Endothelial cell of umbilical vein (primary cell): ENCODE measurements around the gene PSMG2.

Source experiments
- POLR2A ChIP-seq: IDR thresholded peaks from 2 replicates; pipeline ENCODE4 v1.6.1; 2012; ENCODE audit warnings: low read depth, mild to moderate bottlenecking, control low read depth, low read length
- TF ChIP-seq, protein P1 (sequence below), 2 donors: IDR thresholded peaks; 1 replicate in 1 of 2; 2 replicates in 1 of 2; pipeline ENCODE4 v1.5.1; 2011; ENCODE audit warnings: low read length in 2 of 2, mild to moderate bottlenecking in 2 of 2, moderate library complexity in 2 of 2, control low read depth in 1 of 2, inconsistent platforms in 1 of 2, low read depth in 1 of 2; ENCODE audit not compliant: insufficient read depth in 1 of 2; ENCODE audit errors: extremely low read depth in 1 of 2
- TF ChIP-seq, protein P2 (sequence below): IDR thresholded peaks from 2 replicates; pipeline ENCODE4 v1.6.1; 2011; ENCODE audit not compliant: insufficient read depth, insufficient read length

DNA sequence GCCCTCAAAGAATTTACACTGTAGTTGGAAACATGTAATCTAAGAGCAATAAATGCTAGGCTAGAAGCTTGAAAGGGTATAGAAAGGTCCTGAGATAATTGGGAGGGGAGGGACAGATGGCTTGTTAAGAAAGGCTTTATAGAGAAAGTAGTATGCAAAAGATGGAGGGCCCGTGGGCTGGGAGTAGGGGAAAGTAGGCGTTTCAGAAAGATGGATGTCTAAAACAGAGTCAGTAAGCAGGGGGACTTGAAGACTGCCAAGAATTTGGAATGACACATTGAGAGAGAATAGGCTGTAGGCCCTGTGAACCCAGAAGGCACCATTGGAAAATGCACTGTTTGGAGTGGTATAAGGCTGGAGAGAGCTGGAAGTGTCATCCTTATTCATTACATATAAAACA lies 822 bp downstream of the PSMG2 start:
- TF ChIP-seq, protein P1, sequence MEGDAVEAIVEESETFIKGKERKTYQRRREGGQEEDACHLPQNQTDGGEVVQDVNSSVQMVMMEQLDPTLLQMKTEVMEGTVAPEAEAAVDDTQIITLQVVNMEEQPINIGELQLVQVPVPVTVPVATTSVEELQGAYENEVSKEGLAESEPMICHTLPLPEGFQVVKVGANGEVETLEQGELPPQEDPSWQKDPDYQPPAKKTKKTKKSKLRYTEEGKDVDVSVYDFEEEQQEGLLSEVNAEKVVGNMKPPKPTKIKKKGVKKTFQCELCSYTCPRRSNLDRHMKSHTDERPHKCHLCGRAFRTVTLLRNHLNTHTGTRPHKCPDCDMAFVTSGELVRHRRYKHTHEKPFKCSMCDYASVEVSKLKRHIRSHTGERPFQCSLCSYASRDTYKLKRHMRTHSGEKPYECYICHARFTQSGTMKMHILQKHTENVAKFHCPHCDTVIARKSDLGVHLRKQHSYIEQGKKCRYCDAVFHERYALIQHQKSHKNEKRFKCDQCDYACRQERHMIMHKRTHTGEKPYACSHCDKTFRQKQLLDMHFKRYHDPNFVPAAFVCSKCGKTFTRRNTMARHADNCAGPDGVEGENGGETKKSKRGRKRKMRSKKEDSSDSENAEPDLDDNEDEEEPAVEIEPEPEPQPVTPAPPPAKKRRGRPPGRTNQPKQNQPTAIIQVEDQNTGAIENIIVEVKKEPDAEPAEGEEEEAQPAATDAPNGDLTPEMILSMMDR (IDR thresholded peaks at IDR 0.05; ENCODE audit: extremely low read depth in 1 of 2, insufficient read depth in 1 of 2, low read depth in 1 of 2, low read length in 2 of 2): no peak
- TF ChIP-seq, protein P2, sequence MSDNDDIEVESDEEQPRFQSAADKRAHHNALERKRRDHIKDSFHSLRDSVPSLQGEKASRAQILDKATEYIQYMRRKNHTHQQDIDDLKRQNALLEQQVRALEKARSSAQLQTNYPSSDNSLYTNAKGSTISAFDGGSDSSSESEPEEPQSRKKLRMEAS: no peak
- TF ChIP-seq POLR2A: no peak
